Progenitor cell of endocrine pancreas (in vitro differentiated cells): ENCODE measurements around the gene CELA2B. TPM values are rescaled to one million over a fixed set of nuclear protein-coding genes. Genes with fewer than 3 reads are reported as not detected.

Experiments
- DNase-seq: peaks from one replicate; pipeline ENCODE4 v3.0.0; 2021; ENCODE audit warnings: low spot score; ENCODE audit not compliant: unreplicated experiment
- H3K27ac Mint-ChIP-seq: 2 replicates; pipeline ENCODE4 v1.8.0; 2021; ENCODE audit warnings: mild to moderate bottlenecking, moderate library complexity, mixed read lengths
- H3K27me3 Mint-ChIP-seq: 2 replicates; pipeline ENCODE4 v1.8.0; 2021; ENCODE audit warnings: mixed read lengths
- H3K36me3 Mint-ChIP-seq: 2 replicates; pipeline ENCODE4 v1.8.0; 2022; ENCODE audit warnings: mixed read lengths; ENCODE audit not compliant: insufficient read depth
- H3K4me1 Mint-ChIP-seq: 2 replicates; pipeline ENCODE4 v1.8.0; 2021; ENCODE audit warnings: low read depth, mixed read lengths
- H3K4me3 Mint-ChIP-seq: 2 replicates; pipeline ENCODE4 v1.8.0; 2021; ENCODE audit warnings: low read depth, mild to moderate bottlenecking, moderate library complexity, mixed read lengths
- H3K9me3 Mint-ChIP-seq: 2 replicates; pipeline ENCODE4 v1.8.0; 2021; ENCODE audit warnings: low read depth, mixed read lengths
- CTCF ChIP-seq: fragments of 200-600 bp; sonication (generic); IDR thresholded peaks from one replicate; pipeline ENCODE4 v1.5.0; 2021; ENCODE audit warnings: antibody characterized with exemption, mild to moderate bottlenecking; ENCODE audit not compliant: unreplicated experiment
- total RNA-seq: library from RNA; stranded (reverse); gene quantifications from 2 replicates; pipeline ENCODE4 v1.2.1, GENCODE V29; 2021

The CELA2B gene
- total RNA-seq, 1 donor from 2014 or later = not detected

GRCh38 chr1:15525050-15526020 lies 49.4 kb downstream of the CELA2B start:
- DNase-seq = no peak
- Mint-ChIP-seq H3K36me3 (peaks cover 1% of the 10 kb centered on the region), H3K9me3 (no peaks in the 10 kb centered on the region), H3K4me1 (peaks cover 34% of the 10 kb centered on the region), H3K27me3 (no peaks in the 10 kb centered on the region), H3K4me3 (peak overlapping the region; percentile 93), H3K27ac (peak overlapping the region; percentile 100)
- TF ChIP-seq CTCF = no peak

DNA sequence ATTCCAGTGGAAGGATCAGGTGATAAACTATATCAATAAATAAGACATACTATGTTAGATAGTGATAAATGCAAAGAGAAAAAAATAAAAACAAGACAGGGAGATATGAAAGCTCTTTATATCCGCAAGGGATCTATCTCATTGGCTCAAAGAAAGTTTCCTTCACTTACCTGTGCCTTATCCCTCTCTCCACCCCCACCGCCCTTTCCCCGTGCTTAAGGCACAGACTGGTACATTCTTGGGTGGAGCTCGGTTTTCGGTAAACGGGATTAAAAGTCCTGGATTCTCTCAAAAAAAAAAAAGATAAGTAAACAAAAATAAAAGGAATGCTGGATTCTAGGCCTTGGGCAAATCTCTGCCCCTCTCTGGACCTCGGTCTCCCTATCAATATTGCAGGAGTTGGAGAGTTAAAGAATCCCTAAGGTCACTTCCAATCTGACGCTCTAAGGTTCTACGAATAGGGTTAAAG lies 50.2 kb downstream of the CELA2B start:
- H3K4me3 Mint-ChIP-seq = peak overlapping the region; percentile 93
- H3K27me3 Mint-ChIP-seq = no peaks in the 10 kb centered on the region
- no peaks in the 10 kb centered on the region for H3K9me3 Mint-ChIP-seq
- H3K36me3 Mint-ChIP-seq = peaks cover 1% of the 10 kb centered on the region
- DNase-seq = no peak
- peaks cover 34% of the 10 kb centered on the region for H3K4me1 Mint-ChIP-seq
- H3K27ac Mint-ChIP-seq = peak overlapping the region; percentile 100
- TF ChIP-seq CTCF = no peak

DNA sequence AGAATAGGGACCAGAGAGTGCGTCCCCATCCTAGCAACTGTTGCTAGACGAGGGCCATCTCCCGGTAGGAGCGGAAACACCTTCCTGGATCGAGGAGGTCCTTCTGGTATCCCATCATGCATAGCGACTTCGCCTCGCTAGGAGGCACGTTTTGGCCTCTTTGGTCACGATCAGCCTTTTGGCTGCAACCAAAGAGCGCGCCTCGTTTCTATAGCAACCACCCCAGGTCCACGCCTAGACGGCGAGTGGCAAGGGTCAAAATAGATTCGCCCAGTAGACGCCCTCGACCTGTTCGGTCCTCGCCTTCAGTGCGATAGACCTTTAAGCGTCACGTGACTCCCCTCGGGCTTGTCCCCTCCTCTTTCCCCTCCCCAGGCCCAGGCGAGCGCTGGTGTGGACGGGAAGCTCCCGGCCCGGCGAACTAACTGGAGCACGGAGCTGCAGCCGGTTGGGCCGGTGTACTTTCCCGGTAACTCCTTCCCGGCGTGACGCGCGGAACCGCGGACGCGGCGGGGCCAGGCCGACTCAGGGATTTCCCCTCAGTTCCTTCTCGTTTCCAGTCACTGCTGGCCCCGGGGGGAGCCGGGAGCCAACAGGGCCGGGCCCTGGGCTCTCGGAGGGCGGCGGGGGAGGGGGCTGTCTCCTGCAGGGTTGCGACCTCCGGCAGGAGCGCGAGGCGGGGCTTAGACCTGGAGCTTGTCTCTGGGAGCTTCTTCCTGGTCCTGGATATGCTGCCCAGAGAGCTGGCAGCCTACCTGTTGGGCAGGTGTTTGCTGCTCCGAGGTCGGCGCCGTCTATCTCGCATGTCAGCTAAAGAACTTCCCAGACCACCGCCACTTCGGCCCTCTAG lies 50.8 kb downstream of the CELA2B start, which contains the start of gene DNAJC16:
Gene DNAJC16, plus strand, starts transcription at position 359 of the 850 bp plus-strand sequence. CDS start 2,258 bp downstream, outside the sequence.
- TF ChIP-seq CTCF = peak; percentile 32
- H3K4me1 Mint-ChIP-seq = peaks cover 34% of the 10 kb centered on the region
- H3K27ac Mint-ChIP-seq = peak within 1 kb of the TSS; percentile 100
- no peaks in the 10 kb centered on the region for H3K9me3 Mint-ChIP-seq
- no peaks in the 10 kb centered on the region for H3K36me3 Mint-ChIP-seq
- H3K4me3 Mint-ChIP-seq = peak within 1 kb of the TSS; percentile 93
- peak; percentile 96 for DNase-seq
- H3K27me3 Mint-ChIP-seq = no peaks in the 10 kb centered on the region

GRCh38 chr1:15531003-15531402 lies 55.1 kb downstream of the CELA2B start:
- DNase-seq = no peak
- no peaks in the 10 kb centered on the region for H3K27me3 Mint-ChIP-seq
- H3K36me3 Mint-ChIP-seq = peaks cover 3% of the 10 kb centered on the region
- H3K9me3 Mint-ChIP-seq = no peaks in the 10 kb centered on the region
- TF ChIP-seq CTCF = no peak
- H3K27ac Mint-ChIP-seq = no peak overlapping the region
- peaks cover 17% of the 10 kb centered on the region for H3K4me1 Mint-ChIP-seq
- H3K4me3 Mint-ChIP-seq = no peak overlapping the region

DNA sequence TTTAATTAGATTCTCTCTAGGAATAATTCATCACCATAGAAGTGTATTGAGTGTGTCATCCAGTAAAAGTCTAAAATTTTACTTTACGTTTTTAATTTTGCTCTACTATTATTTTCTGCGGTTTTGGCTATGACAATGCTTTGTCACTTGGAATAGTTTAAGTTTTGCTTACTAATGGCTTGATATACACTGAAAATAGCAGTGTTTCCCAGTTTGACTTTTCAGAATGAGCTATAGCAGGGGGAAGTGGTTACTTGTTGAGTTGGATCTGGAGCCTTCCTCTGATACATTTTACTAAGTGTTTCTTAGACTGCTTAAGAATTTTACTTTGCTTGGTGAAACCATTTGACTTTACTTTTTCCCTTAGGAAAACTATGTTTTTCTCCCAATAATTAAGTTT lies 55.8 kb downstream of the CELA2B start:
- peaks cover 13% of the 10 kb centered on the region for H3K4me1 Mint-ChIP-seq
- H3K27me3 Mint-ChIP-seq = no peaks in the 10 kb centered on the region
- peaks cover 8% of the 10 kb centered on the region for H3K36me3 Mint-ChIP-seq
- H3K27ac Mint-ChIP-seq = no peak overlapping the region
- no peaks in the 10 kb centered on the region for H3K9me3 Mint-ChIP-seq
- DNase-seq = no peak
- H3K4me3 Mint-ChIP-seq = no peak overlapping the region
- no peak for TF ChIP-seq CTCF
